ENCODE results near the gene MED22.

GRCh38 chr9:133354766-133355165 is 6.8 kb upstream of the MED22 start:
- TF ChIP-seq EZH2 (IDR thresholded peaks at IDR 0.05; ENCODE audit: low read depth, unreplicated experiment) = no peak
- TF ChIP-seq CTCF (conservative IDR thresholded peaks at IDR 0.05; ENCODE audit: low read depth in 2 of 2) = no peak
- TF ChIP-seq POLR2AphosphoS5 (IDR thresholded peaks at IDR 0.05; ENCODE audit: low read depth) = no peak
- no peak for TF ChIP-seq REST (IDR thresholded peaks at IDR 0.05; ENCODE audit: unreplicated experiment)
- no peak for TF ChIP-seq ZNF462 (CRISPR knock-in tag; IDR thresholded peaks at IDR 0.05)
- TF ChIP-seq ETS1 (IDR thresholded peaks at IDR 0.05) = no peak
- no peak for TF ChIP-seq EZH2phosphoT487 (IDR thresholded peaks at IDR 0.05; ENCODE audit: unreplicated experiment)
- no peak for TF ChIP-seq NANOG (IDR thresholded peaks at IDR 0.05; ENCODE audit: borderline replicate concordance)
- TF ChIP-seq JUNB (IDR thresholded peaks at IDR 0.05; ENCODE audit: unreplicated experiment) = no peak
- TF ChIP-seq CREB1 (CRISPR knock-in tag; IDR thresholded peaks at IDR 0.05; ENCODE audit: low read depth) = no peak
- TF ChIP-seq ZNF114 (CRISPR knock-in tag; IDR thresholded peaks at IDR 0.05) = no peak
- TF ChIP-seq STAT1 (IDR thresholded peaks at IDR 0.05; ENCODE audit: unreplicated experiment) = no peak
